Epithelial cell of proximal tubule (primary cell): ENCODE measurements around the gene CCDC134. TPM values are rescaled to one million over a fixed set of nuclear protein-coding genes. Genes with fewer than 3 reads are reported as not detected.

Experiments used
- DNase-seq: peaks from one replicate; pipeline ENCODE4 v3.0.0-alpha.2; 2011; ENCODE audit warnings: low read depth
- H3K4me3 ChIP-seq: 2 replicates; pipeline ENCODE4 v1.5.1; 2011; ENCODE audit warnings: low read depth, mild to moderate bottlenecking, low read length
- total RNA-seq: library from RNA; depleted of rRNA; stranded (reverse); fragments of >200 nt; gene quantifications from 2 replicates; pipeline ENCODE4 v1.2.3, GENCODE V29; 2015
- TF ChIP-seq, protein P1 (sequence below): conservative IDR thresholded peaks from 2 replicates; pipeline ENCODE4 v1.5.1; 2012; ENCODE audit warnings: low read depth, mild to moderate bottlenecking, low read length

CCDC134 gene
- total RNA-seq, 1 donor from 2014 or later: 17.8 TPM

DNA sequence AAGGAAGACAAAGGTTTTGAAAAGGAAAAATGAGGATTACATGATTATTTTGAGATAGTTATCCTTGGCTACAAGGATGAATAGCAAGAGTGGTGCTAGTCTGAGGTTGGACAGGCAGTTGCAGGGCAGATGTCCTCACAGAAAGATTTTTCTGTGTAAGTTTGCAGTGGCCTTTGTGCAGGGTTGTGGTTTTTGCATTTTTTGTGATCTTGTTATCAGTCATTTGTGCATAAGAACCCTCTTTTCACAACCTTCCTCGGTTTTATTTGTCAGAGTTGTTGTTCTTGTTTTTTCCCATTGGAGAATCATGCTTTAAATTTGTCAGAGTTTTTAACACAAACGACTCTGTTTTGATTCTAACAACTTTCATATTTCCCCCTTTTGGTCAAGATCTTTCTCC, 1.4 kb downstream of the CCDC134 start:
- TF ChIP-seq, protein P1, sequence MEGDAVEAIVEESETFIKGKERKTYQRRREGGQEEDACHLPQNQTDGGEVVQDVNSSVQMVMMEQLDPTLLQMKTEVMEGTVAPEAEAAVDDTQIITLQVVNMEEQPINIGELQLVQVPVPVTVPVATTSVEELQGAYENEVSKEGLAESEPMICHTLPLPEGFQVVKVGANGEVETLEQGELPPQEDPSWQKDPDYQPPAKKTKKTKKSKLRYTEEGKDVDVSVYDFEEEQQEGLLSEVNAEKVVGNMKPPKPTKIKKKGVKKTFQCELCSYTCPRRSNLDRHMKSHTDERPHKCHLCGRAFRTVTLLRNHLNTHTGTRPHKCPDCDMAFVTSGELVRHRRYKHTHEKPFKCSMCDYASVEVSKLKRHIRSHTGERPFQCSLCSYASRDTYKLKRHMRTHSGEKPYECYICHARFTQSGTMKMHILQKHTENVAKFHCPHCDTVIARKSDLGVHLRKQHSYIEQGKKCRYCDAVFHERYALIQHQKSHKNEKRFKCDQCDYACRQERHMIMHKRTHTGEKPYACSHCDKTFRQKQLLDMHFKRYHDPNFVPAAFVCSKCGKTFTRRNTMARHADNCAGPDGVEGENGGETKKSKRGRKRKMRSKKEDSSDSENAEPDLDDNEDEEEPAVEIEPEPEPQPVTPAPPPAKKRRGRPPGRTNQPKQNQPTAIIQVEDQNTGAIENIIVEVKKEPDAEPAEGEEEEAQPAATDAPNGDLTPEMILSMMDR: no peak
- DNase-seq: no peak
- H3K4me3 ChIP-seq: peak overlapping the region; percentile 89

GRCh38 chr22:41805639-41806038, 5.2 kb downstream of the CCDC134 start:
- no peak for DNase-seq
- TF ChIP-seq, protein P1: no peak
- no peak overlapping the region for H3K4me3 ChIP-seq

DNA sequence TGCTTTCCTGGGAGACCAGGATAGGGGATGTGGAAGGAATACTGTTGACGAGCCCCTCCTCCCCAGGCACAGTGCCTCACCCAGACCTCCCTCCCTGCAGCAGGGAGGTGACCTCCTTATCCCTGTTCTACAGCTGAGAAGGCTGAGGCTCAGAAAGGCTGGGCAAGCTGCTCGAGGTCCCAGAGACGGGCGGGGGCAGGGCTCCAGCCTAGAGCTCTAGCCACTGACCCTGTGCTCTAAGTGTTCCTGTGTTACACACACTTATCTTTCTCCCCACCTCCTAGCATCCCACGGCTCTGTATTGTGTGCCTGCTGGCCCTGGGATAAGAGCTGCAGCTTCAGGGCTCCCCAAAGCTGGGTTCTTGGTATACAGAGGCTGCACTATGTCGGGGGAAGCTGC, 7.9 kb downstream of the CCDC134 start:
- TF ChIP-seq, protein P1: no peak
- DNase-seq: no peak
- H3K4me3 ChIP-seq: no peak overlapping the region

- TF ChIP-seq, protein P1: no peak
Measured at GRCh38 chr22:41810022-41810421, 9.5 kb downstream of the CCDC134 start.

GRCh38 chr22:41812805-41813545, 12.5 kb downstream of the CCDC134 start:
- DNase-seq: no peak
- H3K4me3 ChIP-seq: no peak overlapping the region
- TF ChIP-seq, protein P1: no peak

More at GRCh38 chr22:41810022-41810421, 9.5 kb downstream of the CCDC134 start:
- no peak overlapping the region for H3K4me3 ChIP-seq
- DNase-seq: no peak

- DNase-seq: no peak
- H3K4me3 ChIP-seq: no peak overlapping the region
- TF ChIP-seq, protein P1: no peak
Measured at GRCh38 chr22:41813726-41814410, 13.4 kb downstream of the CCDC134 start.
